DND-41 (cell line): ENCODE measurements around the gene PDIA4.

Experiments used
- EZH2 ChIP-seq: IDR thresholded peaks from 3 replicates; pipeline ENCODE4 v1.6.1; 2012; ENCODE audit warnings: borderline replicate concordance, low read depth, mild to moderate bottlenecking, moderate library complexity, low read length, inconsistent platforms; ENCODE audit not compliant: severe bottlenecking
- TF ChIP-seq, protein P1 (sequence below): IDR thresholded peaks from 2 replicates; pipeline ENCODE4 v1.5.1; 2012; ENCODE audit warnings: borderline replicate concordance, low read length, moderate library complexity, mild to moderate bottlenecking; ENCODE audit not compliant: poor library complexity, severe bottlenecking; ENCODE audit errors: extremely low read depth

DNA sequence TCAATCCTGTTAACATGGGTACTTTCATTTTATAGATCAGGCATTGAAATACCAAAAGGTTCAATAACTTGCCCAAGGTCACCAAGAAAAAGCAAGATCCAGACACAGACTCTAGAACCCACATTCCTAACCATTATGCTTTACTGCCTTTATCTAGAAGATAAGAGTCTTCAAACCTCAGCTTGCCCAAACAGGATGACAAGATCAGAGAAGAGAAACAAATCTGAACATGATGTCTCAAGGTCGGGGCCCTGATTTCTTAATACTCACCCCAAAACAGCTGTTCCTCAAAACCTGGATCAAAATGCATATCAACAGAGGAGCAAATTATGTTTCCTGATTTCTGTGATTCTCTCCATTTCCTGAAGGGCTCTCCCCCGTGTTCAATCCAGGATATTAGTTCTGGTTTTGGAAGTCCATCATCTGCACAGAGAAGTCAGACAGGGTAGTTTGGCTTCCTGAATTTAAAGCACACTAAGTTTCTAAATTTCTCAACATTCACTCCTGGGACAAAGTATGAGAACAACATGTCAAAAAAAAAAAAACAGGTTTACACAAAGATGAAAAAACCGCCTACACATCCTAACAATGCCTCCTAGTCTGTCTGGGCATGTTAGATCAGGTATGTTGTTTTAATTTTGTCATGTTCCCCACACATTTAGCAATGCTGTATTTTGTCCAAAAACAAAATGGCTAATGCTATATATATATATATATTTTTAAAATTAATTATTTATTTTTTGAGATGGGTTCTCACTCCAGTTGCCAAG, 46.0 kb upstream of the PDIA4 start:
- no peak for TF ChIP-seq EZH2
- TF ChIP-seq, protein P1, sequence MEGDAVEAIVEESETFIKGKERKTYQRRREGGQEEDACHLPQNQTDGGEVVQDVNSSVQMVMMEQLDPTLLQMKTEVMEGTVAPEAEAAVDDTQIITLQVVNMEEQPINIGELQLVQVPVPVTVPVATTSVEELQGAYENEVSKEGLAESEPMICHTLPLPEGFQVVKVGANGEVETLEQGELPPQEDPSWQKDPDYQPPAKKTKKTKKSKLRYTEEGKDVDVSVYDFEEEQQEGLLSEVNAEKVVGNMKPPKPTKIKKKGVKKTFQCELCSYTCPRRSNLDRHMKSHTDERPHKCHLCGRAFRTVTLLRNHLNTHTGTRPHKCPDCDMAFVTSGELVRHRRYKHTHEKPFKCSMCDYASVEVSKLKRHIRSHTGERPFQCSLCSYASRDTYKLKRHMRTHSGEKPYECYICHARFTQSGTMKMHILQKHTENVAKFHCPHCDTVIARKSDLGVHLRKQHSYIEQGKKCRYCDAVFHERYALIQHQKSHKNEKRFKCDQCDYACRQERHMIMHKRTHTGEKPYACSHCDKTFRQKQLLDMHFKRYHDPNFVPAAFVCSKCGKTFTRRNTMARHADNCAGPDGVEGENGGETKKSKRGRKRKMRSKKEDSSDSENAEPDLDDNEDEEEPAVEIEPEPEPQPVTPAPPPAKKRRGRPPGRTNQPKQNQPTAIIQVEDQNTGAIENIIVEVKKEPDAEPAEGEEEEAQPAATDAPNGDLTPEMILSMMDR, result no peak
